Caki2 (cell line): ENCODE data around the gene MRRF. TPM values are rescaled to one million over a fixed set of nuclear protein-coding genes. Genes with fewer than 3 reads are reported as not detected.

Source experiments
- DNase-seq: peaks from one replicate; pipeline ENCODE4 v3.0.0-alpha.2; 2015; ENCODE audit warnings: low read depth
- in situ Hi-C: cut with HindIII; loops from 2 replicates; pipeline ENCODE4 v1.10.0; 2016; ENCODE audit warnings: low sequenced_read_pairs, low pct_unique_long_range_greater_than_20kb, mixed read lengths
- total RNA-seq: library from RNA; depleted of rRNA; stranded (reverse); fragments of >200 nt; shearing (Covaris generic); gene quantifications from 2 replicates; pipeline ENCODE4 v1.2.3, GENCODE V29; 2014; ENCODE audit warnings: low replicate concordance; rRNA removed

MRRF gene
- total RNA-seq, 1 experiment from 2014 or later, result 66.4 TPM

GRCh38 chr9:122367065-122367464 lies 102.4 kb downstream of the MRRF start:
- DNase-seq, result no peak
- in situ Hi-C loops, result no loop called here

- no peak for DNase-seq
- in situ Hi-C loops, result no loop called here
Observed at GRCh38 chr9:122367774-122368460, 103.2 kb downstream of the MRRF start.

DNA sequence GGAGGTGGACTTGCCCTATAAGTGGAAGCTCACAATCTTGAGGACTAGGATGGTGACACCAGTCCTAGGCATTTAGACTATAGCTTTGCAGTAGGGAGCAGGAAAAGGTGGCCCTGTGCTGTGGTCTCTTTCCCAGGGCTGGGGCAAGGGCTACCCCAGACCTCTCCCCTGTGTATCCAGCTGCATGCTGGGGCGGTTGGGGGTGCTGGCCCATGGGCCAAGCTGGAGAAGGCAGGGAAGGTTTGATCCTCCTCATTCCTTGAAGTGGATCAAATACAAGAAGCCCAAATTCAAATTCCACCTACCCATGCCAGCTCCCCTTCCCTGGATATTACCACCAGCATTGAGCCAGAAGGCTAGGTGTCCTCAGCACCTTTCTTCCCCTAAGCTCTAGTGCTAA lies 104.0 kb downstream of the MRRF start:
- in situ Hi-C loops, result no loop called here
- no peak for DNase-seq

- DNase-seq, result no peak
- in situ Hi-C loops, result no loop called here
Observed at GRCh38 chr9:122370303-122370702, 105.6 kb downstream of the MRRF start.

GRCh38 chr9:122370869-122371755 lies 106.4 kb downstream of the MRRF start, which contains the start of gene PTGS1:
Gene PTGS1 (plus strand): TSS chr9:122371024. CDS start chr9:122371085, 61 bp downstream.
- in situ Hi-C loops, result no loop called here
- no peak for DNase-seq

DNA sequence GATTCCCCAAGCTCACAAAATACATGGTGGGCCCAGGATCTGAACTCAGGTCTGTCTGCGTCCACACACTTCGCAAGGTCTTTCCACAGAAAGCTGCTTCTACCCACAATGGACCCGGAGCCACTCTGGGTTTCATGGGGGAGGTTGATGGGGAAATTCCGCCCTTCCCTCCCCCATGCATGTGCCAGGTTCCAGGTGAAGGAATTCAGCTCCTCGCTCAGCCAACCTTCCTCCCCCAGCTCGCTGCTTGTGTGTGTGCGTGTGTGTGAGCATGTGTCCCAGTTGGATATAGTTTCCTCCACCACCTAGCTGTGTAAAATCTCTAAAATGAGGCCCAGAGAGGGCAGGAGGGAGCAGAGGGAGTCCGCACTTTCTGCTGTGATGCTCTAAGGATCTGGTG lies 107.2 kb downstream of the MRRF start:
- no peak for DNase-seq
- in situ Hi-C loops, result no loop called here

- no peak for DNase-seq
- in situ Hi-C loops, result no loop called here
Observed at GRCh38 chr9:122372856-122373845, 108.5 kb downstream of the MRRF start.

DNA sequence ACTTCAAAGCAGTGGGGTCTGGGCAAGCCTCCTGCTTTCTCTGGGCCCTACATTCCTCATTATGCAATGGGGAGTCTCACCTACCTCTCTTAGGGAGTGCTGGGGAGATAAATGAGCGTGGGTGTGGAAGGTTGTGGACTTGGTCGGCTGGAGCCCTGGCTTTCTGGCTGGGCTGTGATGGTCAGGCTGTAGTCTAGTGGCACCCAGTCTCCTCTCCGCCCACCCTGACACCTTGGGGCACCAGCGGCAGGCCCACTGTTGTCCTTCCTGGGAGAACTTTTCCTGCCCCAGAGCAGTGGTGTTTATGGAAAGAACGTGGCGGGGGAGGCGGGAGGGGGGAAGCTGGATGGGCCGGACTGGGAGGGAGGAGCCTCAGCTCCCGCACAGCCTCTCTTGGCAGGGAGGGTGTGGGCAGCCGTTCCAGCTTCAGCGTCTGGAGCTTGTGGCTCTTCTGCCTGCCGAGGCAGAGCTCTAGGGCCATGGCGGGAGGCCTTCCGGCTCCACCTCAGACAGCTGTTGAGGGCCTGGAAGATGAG lies 110.3 kb downstream of the MRRF start:
- DNase-seq, result no peak
- in situ Hi-C loops, result no loop called here

DNA sequence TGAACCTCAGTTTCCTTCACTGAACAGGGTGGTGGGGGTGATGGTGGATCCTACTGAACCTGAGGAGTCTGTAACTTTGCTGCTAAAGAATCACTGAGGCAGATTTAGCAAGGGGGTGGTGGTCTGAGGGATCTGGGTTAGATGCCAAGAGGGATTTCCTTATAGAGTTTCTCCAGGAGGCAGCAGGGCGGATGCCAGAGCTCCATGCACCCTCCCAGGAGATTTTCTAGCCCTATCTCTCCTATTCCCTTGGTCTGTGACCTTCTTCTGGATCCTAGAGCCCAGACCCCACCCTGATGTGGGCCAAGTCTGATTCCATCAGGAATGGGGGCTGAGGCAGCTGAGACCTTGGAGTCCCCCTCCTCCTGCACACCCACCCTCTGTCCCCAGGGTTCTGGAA lies 112.1 kb downstream of the MRRF start:
- in situ Hi-C loops, result no loop called here
- no peak for DNase-seq

DNA sequence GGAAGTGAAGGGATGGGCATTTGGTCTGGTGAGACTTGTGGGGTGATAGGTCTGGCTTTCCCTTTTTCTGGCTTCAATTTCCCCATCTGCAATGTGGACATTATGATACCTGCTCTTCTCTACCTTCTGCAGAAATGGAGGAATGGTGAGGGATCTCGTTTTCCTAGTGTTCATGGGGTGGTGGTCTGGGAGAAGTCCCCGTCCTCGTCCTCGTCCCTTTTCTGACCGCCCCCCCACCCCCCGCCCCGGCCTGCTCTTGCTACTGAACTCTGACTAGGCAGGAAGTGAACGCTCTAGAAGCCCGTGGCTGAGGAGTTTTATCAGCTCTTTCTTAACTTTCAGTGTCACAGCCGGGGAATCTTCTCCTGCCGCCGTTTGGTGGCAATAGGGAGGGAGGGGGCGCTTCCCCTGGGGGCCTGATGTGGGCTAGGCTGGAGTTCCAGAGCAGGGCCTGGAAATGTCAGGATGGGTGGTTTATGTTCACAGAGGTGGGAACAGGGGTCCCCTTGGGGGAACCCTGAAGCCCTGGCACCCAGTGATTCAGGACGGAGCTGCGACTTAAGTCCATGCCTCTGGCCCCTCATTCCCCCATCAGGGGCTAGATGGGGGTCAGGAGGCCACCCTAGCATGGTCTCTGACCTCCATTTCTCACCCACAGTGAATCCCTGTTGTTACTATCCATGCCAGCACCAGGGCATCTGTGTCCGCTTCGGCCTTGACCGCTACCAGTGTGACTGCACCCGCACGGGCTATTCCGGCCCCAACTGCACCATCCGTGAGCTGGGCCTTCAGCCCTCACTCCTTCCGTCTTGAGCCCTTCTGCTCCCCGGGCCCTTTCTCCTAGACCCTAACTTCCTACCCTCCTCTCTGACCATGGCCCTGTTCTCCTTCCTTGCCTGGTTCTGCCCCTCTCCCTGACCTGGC lies 112.8 kb downstream of the MRRF start:
- DNase-seq, result no peak
- in situ Hi-C loops, result no loop called here

DNA sequence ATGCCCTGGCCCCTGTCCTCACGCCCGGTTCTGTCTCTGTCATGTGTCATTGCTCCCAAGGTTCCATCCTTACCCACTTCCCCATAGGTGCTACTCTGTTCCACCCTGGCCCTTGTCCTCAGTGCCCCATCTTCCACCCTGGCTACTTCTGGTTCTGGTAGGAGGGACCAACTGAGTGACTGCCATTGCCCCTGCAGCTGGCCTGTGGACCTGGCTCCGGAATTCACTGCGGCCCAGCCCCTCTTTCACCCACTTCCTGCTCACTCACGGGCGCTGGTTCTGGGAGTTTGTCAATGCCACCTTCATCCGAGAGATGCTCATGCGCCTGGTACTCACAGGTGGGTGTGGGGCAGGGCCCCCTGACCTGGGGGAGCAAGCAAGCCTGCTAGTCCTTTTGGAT lies 113.6 kb downstream of the MRRF start:
- DNase-seq, result no peak
- in situ Hi-C loops, result no loop called here

GRCh38 chr9:122379340-122379739 lies 114.7 kb downstream of the MRRF start:
- in situ Hi-C loops, result no loop called here
- no peak for DNase-seq

DNA sequence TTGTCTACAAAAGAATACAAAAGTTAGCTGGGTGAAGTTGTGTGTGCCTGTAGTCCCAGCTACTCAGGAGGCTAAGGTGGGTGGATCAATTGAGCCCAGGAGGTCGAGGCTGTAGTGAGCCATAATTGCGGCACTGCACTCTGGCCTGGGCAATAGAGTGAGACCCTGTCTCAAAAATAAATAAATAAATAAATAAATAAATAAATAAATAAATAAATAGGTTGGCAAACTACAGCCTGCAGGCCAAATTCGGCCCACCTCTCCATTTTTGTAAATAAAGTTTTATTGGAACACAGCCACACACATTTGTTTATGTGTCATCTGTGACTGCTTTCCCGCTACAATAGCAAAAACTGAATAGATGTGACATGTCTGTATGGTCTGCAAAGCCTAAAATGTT lies 115.6 kb downstream of the MRRF start:
- DNase-seq, result no peak
- in situ Hi-C loops, result no loop called here

Other genes starting within 250 kb of the MRRF start
- gene TTLL11, start 171.6 kb upstream of the MRRF start, total RNA-seq, result 1.7 TPM in 1 of 2 replicates, not detected in the other
- 65.8 and 78.0 TPM in 2 replicates for gene NDUFA8, start 105.1 kb upstream of the MRRF start, total RNA-seq
- not detected in 2 replicates for gene MORN5, start 105.0 kb upstream of the MRRF start, total RNA-seq
- 0.12 and 0.74 TPM in 2 replicates for gene LHX6, start 35.9 kb upstream of the MRRF start, total RNA-seq
- gene RBM18, start within 50 bp of the MRRF start, total RNA-seq, result 6.6 and 12.3 TPM in 2 replicates
- 2.6 and 7.6 TPM in 2 replicates for gene PTGS1, start 106.1 kb downstream of the MRRF start, total RNA-seq
- gene OR1J1, start 213.0 kb downstream of the MRRF start, total RNA-seq, result not detected in 2 replicates
- not detected in 2 replicates for gene OR1J2, start 245.9 kb downstream of the MRRF start, total RNA-seq